ENCODE measurements around the gene AGTPBP1. TPM values are rescaled to one million over a fixed set of nuclear protein-coding genes. Genes with fewer than 3 reads are reported as not detected.

Gene AGTPBP1
- total and polyA plus RNA-seq, 7 donors, result 3.9 to 25.9 (median 19.6) TPM

DNA sequence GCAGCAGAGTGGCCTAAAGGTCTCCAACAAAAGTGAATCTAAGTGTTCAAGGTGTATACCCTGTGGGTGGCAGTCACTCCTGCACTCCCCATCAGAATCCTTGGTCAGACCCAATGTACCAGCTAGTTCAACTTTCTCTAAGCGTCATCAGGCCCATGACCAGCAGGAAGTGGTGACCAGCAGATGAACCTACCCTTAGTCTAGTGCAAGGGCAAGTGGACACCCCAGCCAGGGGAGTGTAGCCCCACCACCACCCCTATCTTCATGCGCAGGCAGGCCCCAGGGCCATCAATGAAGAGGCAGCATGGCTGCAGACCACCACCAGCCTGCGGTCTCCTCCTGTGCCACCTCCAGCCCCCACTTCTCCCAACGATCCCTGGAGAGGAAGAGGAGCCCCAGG lies 213.1 kb downstream of the AGTPBP1 start:
- intact Hi-C loops (cut with DNase I), result no loop called here
- ATAC-seq (no peak), DNase-seq (no peak)
- Histone ChIP-seq H3K9me3 (no peaks in the 10 kb centered on the region), H3K27me3 (ENCODE audit: insufficient read depth in 3 of 3, low read length in 2 of 3) (peaks cover 0 to 5% (median 0%) of the 10 kb centered on the region in 3 donors), H3K4me1 (no peaks in the 10 kb centered on the region), H3K4me3 (no peak overlapping the region), H3K36me3 (ENCODE audit: insufficient read depth in 1 of 2, low read depth in 1 of 2) (no peaks in the 10 kb centered on the region), H3K27ac (peak overlapping the region; percentile 30)
- TF ChIP-seq, protein P1, sequence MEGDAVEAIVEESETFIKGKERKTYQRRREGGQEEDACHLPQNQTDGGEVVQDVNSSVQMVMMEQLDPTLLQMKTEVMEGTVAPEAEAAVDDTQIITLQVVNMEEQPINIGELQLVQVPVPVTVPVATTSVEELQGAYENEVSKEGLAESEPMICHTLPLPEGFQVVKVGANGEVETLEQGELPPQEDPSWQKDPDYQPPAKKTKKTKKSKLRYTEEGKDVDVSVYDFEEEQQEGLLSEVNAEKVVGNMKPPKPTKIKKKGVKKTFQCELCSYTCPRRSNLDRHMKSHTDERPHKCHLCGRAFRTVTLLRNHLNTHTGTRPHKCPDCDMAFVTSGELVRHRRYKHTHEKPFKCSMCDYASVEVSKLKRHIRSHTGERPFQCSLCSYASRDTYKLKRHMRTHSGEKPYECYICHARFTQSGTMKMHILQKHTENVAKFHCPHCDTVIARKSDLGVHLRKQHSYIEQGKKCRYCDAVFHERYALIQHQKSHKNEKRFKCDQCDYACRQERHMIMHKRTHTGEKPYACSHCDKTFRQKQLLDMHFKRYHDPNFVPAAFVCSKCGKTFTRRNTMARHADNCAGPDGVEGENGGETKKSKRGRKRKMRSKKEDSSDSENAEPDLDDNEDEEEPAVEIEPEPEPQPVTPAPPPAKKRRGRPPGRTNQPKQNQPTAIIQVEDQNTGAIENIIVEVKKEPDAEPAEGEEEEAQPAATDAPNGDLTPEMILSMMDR (IDR thresholded peaks at IDR 0.05), result no peak
- 85 to 90% (median 88%) methylated on average over 3 to 4 of the region's 4 CpGs for WGBS, 3 donors

DNA sequence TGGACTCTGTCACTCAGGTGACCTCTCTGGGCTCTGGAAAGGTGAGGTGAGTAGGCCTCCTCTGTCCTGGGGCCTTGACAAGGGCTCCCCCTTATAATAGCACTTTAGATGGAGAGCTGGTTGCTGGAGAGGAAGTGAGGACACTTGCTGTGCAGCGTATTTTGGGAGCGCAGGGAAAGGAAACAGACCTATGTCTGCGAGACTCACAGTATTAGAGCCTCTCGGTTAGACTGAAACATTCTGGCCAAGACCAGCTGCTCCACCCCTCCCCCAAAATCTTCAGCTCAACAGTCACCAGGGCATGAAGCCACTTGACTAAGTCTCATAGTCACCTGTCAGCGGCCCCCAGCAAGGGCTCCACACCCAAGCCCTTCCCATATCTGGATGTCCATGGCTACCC lies 213.6 kb downstream of the AGTPBP1 start:
- intact Hi-C loops (cut with DNase I), result no loop called here
- Histone ChIP-seq H3K4me3 (no peak overlapping the region), H3K9me3 (no peaks in the 10 kb centered on the region), H3K36me3 (ENCODE audit: insufficient read depth in 1 of 2, low read depth in 1 of 2) (no peaks in the 10 kb centered on the region), H3K27me3 (ENCODE audit: insufficient read depth in 3 of 3, low read length in 2 of 3) (peaks cover 0 to 7% (median 0%) of the 10 kb centered on the region in 3 donors), H3K4me1 (no peaks in the 10 kb centered on the region), H3K27ac (peak overlapping the region; percentile 30)
- WGBS, 3 donors, result 74 to 82% (median 75%) methylated on average over 5 of the region's 5 CpGs
- ATAC-seq (no peak), DNase-seq (no peak)
- TF ChIP-seq, protein P1 (IDR thresholded peaks at IDR 0.05), result no peak

DNA sequence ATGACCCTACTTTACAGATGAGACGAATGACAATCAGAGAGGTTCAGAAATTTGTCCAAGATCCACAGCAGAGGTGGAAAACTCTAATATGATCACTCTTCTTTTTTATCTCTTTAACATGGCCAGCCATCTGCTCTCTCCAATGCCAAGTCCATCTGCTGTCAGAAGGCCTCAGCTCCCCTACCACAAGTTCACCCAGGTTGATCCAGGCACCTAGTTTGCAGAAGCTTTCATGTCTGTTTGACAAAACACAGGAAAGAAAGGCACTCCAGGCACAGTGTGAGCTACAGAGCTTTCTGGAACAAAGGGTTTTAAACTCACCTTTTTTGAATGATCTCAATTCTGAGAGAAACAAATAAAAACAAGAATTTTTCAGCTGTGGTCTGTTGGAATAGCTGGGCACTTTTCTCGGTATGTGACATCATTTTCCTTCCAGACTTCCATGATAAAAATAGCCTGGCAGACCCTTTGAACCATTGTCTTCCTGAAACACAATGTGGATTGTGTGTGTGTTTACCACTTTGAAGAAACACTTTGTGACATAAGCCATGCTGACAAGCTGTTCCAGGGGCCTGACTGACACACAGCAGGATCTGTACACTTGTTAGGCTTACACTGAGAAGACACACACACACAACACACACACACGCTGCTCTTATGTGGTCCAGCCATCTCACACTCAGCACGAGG lies 214.3 kb downstream of the AGTPBP1 start:
- Histone ChIP-seq H3K9me3 (no peaks in the 10 kb centered on the region), H3K36me3 (ENCODE audit: insufficient read depth in 1 of 2, low read depth in 1 of 2) (no peaks in the 10 kb centered on the region), H3K27ac (peak overlapping the region; percentile 41), H3K4me3 (no peak overlapping the region), H3K4me1 (no peaks in the 10 kb centered on the region), H3K27me3 (ENCODE audit: insufficient read depth in 3 of 3, low read length in 2 of 3) (peaks cover 0 to 13% (median 0%) of the 10 kb centered on the region in 3 donors)
- 54 to 59% (median 55%) methylated on average over 4 of the region's 4 CpGs for WGBS, 3 donors
- TF ChIP-seq, protein P1 (IDR thresholded peaks at IDR 0.05), result no peak
- intact Hi-C loops (cut with DNase I), result no loop called here
- ATAC-seq (peak in 2 of 4 donors; percentile 36 to 44), DNase-seq (no peak)

DNA sequence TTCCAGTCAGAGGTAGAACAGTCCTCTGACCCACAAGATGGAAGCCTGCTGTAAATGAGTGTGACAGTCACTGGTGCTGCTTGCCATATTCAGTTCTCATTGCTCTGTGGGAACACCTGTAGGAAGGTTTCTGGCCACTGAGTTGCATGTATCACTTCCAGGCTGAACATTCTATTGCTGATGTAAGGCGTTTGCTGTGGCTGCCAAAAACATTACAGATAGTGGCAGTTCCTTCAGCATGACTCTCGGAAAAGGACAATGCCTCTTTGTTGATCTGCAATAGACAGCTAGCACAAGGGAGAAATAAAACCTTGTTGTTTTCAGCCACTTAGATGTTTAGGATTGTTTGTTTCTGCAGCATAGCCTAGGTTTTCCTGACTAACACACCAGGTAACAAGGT lies 217.2 kb downstream of the AGTPBP1 start:
- intact Hi-C loops (cut with DNase I), result no loop called here

More for the DNA sequence above, 217.2 kb downstream of the AGTPBP1 start:
- DNase-seq, result no peak
- Histone ChIP-seq H3K9me3 (no peaks in the 10 kb centered on the region), H3K27me3 (ENCODE audit: insufficient read depth in 3 of 3, low read length in 2 of 3) (peaks cover 0 to 14% (median 0%) of the 10 kb centered on the region in 3 donors), H3K36me3 (ENCODE audit: insufficient read depth in 1 of 2, low read depth in 1 of 2) (no peaks in the 10 kb centered on the region), H3K27ac (no peak overlapping the region), H3K4me3 (no peak overlapping the region), H3K4me1 (peaks cover 10% of the 10 kb centered on the region)
- no peak for ATAC-seq
- TF ChIP-seq, protein P1 (IDR thresholded peaks at IDR 0.05), result no peak
- WGBS, 3 donors, result 62 to 69% (median 68%) methylated on average over 2 of the region's 2 CpGs
